HG02981 (cell line): Measurements from ENCODE around the gene C9orf78.
A peak's percentile ranks its signal among the peaks of the same experiment; 100 is the strongest.

Source experiments
- ATAC-seq: cut with Tn5 transposase; IDR thresholded peaks from one replicate; pipeline ENCODE4 v1.9.1; 2021; ENCODE audit warnings: mild to moderate bottlenecking, moderate library complexity; ENCODE audit not compliant: unreplicated experiment

Gene C9orf78

GRCh38 chr9:129845373-129845772, 10.3 kb upstream of the C9orf78 start:
- no peak for ATAC-seq

GRCh38 chr9:129841071-129841470, 6.0 kb upstream of the C9orf78 start:
- ATAC-seq, result no peak

GRCh38 chr9:129840034-129840433, 5.0 kb upstream of the C9orf78 start:
- no peak for ATAC-seq

GRCh38 chr9:129839324-129840023, 4.4 kb upstream of the C9orf78 start:
- no peak for ATAC-seq

DNA sequence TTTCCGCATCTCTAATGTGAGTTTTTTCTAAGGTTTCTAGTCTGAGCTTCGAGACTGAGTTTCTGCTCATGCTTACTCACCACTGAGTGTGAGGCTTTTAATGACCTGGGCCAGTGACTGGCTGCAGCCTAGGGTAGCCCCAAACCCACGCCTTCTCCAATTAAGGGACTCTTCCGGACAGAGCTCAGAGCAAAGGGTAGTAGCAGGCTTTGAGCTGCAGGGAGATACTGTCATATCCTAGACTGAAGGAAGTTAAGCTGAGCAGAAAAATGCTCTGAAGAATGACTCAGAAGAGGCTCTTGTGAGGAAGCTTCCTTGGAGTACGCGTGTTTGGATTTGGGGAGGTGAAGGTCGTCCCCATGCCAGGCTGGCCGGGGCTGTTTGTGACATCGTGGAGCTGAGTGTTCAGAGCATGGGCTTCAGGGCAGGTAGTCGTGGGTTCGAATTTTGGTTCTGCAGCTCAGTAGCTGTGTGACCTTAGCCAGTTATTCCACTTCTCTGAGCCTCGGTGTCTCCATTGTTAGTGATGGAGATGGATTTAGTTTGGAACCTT, 3.7 kb upstream of the C9orf78 start:
- ATAC-seq, result no peak

GRCh38 chr9:129836311-129837007, 1.4 kb upstream of the C9orf78 start:
- ATAC-seq, result no peak

GRCh38 chr9:129835860-129836223, 767 bp upstream of the C9orf78 start:
- ATAC-seq, result no peak

GRCh38 chr9:129834489-129835127, 467 bp downstream of the C9orf78 start:
- ATAC-seq, result peak; percentile 12

- no peak for ATAC-seq
Observed at GRCh38 chr9:129832982-129833381, 2.1 kb downstream of the C9orf78 start.

DNA sequence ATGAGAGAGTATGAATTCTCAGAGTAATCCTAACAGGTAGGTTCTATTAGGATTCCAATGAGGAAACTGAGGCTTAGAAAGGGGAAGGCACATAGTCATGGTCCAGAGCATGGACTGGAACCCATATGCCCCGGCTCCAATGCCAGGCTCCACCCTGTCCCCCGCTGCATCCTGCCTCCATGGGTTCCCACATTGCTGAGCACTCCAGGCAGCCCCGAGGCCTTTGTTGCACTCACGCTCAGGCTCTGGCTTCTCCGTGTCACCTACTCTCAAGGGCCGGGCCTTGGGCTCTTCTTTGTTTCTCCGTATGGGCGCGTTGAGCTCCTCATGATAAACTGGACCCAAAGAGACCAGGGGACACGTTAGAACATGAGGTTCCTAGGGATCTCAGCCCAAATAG, 6.1 kb downstream of the C9orf78 start:
- no peak for ATAC-seq

GRCh38 chr9:129828051-129828450, 7.0 kb downstream of the C9orf78 start:
- ATAC-seq, result no peak

- ATAC-seq, result no peak
Observed at GRCh38 chr9:129826759-129827158, 8.3 kb downstream of the C9orf78 start.

- no peak for ATAC-seq
Observed at GRCh38 chr9:129826344-129826743, 8.7 kb downstream of the C9orf78 start.

DNA sequence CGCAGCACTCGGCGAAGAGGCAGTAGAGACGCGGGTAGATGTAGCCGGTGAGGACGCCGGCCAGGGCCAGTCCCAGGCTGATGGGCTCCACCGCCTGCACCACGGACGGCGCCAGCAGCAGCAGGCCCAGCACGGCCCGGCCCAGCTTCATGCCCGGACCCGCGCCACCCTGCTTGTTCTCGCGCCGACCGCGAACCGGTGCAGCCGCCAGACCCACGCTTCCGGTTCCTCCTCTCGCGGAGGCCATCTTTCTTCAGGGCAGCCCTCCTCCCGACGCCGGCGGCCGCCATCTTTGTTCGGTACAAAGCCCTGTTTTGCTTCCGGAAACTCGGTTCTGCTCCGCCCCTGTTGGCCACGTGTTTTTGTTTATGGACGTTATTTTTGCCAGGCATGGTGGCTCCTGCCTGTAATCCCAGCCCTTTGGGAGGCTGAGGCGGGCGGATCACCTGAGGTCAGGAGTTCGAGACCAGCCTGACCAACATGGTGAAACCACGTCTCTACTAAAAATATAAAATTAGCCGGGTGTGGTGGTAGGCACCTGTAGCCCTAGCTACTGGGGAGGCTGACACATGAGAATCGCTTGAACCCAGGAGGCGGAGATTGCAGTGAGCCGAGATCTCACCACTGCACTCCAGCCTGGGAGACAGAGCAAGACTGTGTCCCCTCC, 11.0 kb downstream of the C9orf78 start, which contains the start of gene TOR1A:
TOR1A (minus strand) TSS at position 202 of the 667 bp plus-strand sequence; CDS start at position 151, 51 bp downstream.
- ATAC-seq, result peak; percentile 94

GRCh38 chr9:129823542-129823934, 11.5 kb downstream of the C9orf78 start:
- no peak for ATAC-seq

GRCh38 chr9:129822898-129823541, 12.1 kb downstream of the C9orf78 start:
- ATAC-seq, result no peak

GRCh38 chr9:129816501-129817435, 18.3 kb downstream of the C9orf78 start:
- ATAC-seq, result no peak

GRCh38 chr9:129815278-129815677, 19.8 kb downstream of the C9orf78 start:
- ATAC-seq, result no peak

DNA sequence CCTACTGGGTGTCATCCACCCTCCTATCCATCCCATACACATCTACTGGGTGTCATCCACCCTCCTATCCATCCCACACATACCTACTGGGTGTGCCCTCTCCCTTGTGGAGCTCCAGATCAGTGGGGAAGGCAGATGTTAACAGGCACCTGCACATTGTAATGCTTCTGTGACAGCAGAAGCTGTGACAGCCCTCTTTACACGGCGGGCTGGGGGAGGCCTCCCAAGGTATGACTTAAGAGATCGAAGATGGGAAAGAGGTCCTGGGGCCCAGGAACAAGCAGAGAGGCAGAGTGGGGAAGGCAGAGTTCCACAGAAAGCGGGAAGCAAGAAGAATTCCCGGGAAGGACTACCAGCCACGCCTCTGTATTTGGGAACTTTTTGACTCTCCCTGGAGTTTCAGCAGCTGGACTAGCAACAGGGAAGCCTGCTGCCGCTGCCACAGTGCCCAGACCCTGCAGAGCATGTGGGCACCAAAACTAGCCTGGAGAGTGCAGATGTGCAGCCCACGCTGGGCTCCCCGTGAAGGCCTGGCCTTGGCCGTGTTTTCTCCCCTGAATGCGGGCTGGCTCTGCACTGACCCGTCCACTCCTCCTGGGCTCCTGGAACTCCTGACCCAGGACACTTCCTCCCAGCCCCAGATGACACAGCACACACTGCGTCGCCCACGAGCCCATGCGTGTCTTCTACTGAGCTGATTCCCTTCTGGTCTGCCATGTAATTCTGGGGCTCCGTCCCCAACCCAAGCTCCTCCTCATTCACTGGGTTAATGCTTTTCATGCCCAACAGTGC, 20.4 kb downstream of the C9orf78 start:
- ATAC-seq, result no peak
